Right lobe of liver (tissue), 6 donors: ENCODE measurements around the gene LIMCH1. TPM values are rescaled to one million over a fixed set of nuclear protein-coding genes. Genes with fewer than 3 reads are reported as not detected.

Experiments used
- ATAC-seq, 4 donors: fragments of 200-7000 bp; cut with Tn5 transposase; one replicate each; pipeline ENCODE4 v1.9.1; 2020; ENCODE audit warnings: mild to moderate bottlenecking in 4 of 4, moderate library complexity in 4 of 4
- DNase-seq, 3 donors: peaks; one replicate each; pipeline ENCODE4 v3.0.0-alpha.2; 2020
- H3K27ac ChIP-seq, 3 donors: fragments of 200-600 bp; one replicate each; pipeline ENCODE4 v1.8.0; 2022
- H3K27me3 ChIP-seq, 2 donors: fragments of 200-600 bp; one replicate each; pipeline ENCODE4 v1.8.0; 2022
- H3K36me3 ChIP-seq, 4 donors: fragments of 200-600 bp; sonication (generic) in 1 of 4; one replicate each; pipeline versions ENCODE4 v1.5.1 to v1.8.0; 2017 to 2022; ENCODE audit warnings: control low read depth in 1 of 4
- H3K4me1 ChIP-seq, 4 donors: fragments of 200-600 bp; sonication (generic) in 1 of 4; one replicate each; pipeline versions ENCODE4 v1.5.1 to v1.8.0; 2017 to 2022; ENCODE audit warnings: control low read depth in 1 of 4
- H3K4me3 ChIP-seq, 3 donors: fragments of 200-600 bp; one replicate each; pipeline ENCODE4 v1.8.0; 2022
- H3K9me3 ChIP-seq, 4 donors: fragments of 200-600 bp; sonication (generic) in 1 of 4; one replicate each; pipeline versions ENCODE4 v1.5.1 to v1.8.0; 2017 to 2022; ENCODE audit warnings: control low read depth in 1 of 4
- CTCF ChIP-seq, 4 donors: fragments of 200-600 bp in 3 of 4; fragments of 450-650 bp in 1 of 4; IDR thresholded peaks; one replicate each; pipeline versions ENCODE4 v1.5.1 to v1.8.0; 2016 to 2022; ENCODE audit warnings: antibody characterized with exemption in 4 of 4, mild to moderate bottlenecking in 2 of 4
- POLR2A ChIP-seq: fragments of 450-650 bp; IDR thresholded peaks from one replicate; pipeline ENCODE4 v1.6.1; 2017; ENCODE audit warnings: antibody characterized with exemption, mild to moderate bottlenecking
- WGBS: methylation state at CpG from one replicate; pipeline ENCODE4 v1.1.6; 2018; ENCODE audit warnings: low coverage, low lambda C conversion rate; ENCODE audit not compliant: insufficient coverage; ENCODE audit errors: missing lambda C conversion rate; 5-methylcytosine and 5-hydroxymethylcytosine counted together
- intact Hi-C, 2 donors: fragments of 100-400 bp; cut with DNase I; formaldehyde crosslinking; loops; one replicate each; pipeline versions ENCODE4 v1.11.2 to v1.14.1; 2022
- total RNA-seq, 6 experiments: library from RNA; depleted of rRNA in 2 of 6; stranded (reverse); fragments of >200 nt in 2 of 6; fragmentation: NEBNext Ultra II Directional in 3 of 6; extraction: Animal tissue kit (Norgen Biotek cat#: 25700) in 3 of 6; gene quantifications; one replicate each; pipeline versions ENCODE4 v1.1.0 to v1.2.4, GENCODE V29; 2016 to 2023
- donor health status: DM: no; HTN: yes; CAD: no.
- donor health status: DM: no; HTN: no; CAD: no.
- donor health status: DM: no; HTN: no; CAD: no.
- donor health status: DM: no; HTN: yes; CAD: no.
- donor health status: DM: no; HTN: yes; CAD: no.

Gene LIMCH1
- total RNA-seq, 6 experiments from 2014 or later = 8.3 to 26.9 (median 12.9) TPM

GRCh38 chr4:41514766-41515481 lies 23.0 kb upstream of the LIMCH1 start:
- no peak for DNase-seq
- TF ChIP-seq CTCF (IDR thresholded peaks at IDR 0.05) = no peak
- TF ChIP-seq POLR2A = no peak
- H3K4me1 ChIP-seq = peaks cover 0 to 7% (median 0%) of the 10 kb centered on the region in 4 donors
- H3K9me3 ChIP-seq = no peaks in the 10 kb centered on the region
- H3K27ac ChIP-seq = no peak overlapping the region
- WGBS = 68% methylated on average over 11 of the region's 14 CpGs
- intact Hi-C loops = no loop called here
- no peaks in the 10 kb centered on the region for H3K27me3 ChIP-seq
- H3K36me3 ChIP-seq = no peaks in the 10 kb centered on the region
- H3K4me3 ChIP-seq = no peak overlapping the region
- ATAC-seq = peak in 2 of 4 donors; percentile 16 to 22

- Histone ChIP-seq H3K27ac (no peak overlapping the region), H3K9me3 (no peaks in the 10 kb centered on the region), H3K36me3 (no peaks in the 10 kb centered on the region), H3K4me1 (peaks cover 0 to 3% (median 0%) of the 10 kb centered on the region in 4 donors), H3K4me3 (no peak overlapping the region), H3K27me3 (no peaks in the 10 kb centered on the region)
- 74% methylated on average over 4 of the region's 4 CpGs for WGBS
- DNase-seq (no peak), ATAC-seq (no peak)
- intact Hi-C loops = no loop called here
- no peak for TF ChIP-seq POLR2A
These were observed 20.8 kb upstream of the LIMCH1 start for GRCh38 chr4:41517121-41517520.

GRCh38 chr4:41517747-41518146 lies 20.2 kb upstream of the LIMCH1 start:
- no peaks in the 10 kb centered on the region for H3K4me1 ChIP-seq
- TF ChIP-seq CTCF (IDR thresholded peaks at IDR 0.05) (no peak), POLR2A (no peak)
- no peaks in the 10 kb centered on the region for H3K27me3 ChIP-seq
- no peak overlapping the region for H3K4me3 ChIP-seq
- intact Hi-C loops = no loop called here
- ATAC-seq (no peak), DNase-seq (no peak)
- no peaks in the 10 kb centered on the region for H3K9me3 ChIP-seq
- 80% methylated on average over 1 of the region's 1 CpG for WGBS
- no peak overlapping the region for H3K27ac ChIP-seq
- no peaks in the 10 kb centered on the region for H3K36me3 ChIP-seq

GRCh38 chr4:41524425-41524824 lies 13.5 kb upstream of the LIMCH1 start:
- H3K36me3 ChIP-seq = no peaks in the 10 kb centered on the region
- DNase-seq (no peak), ATAC-seq (no peak)
- intact Hi-C loops = no loop called here
- H3K4me3 ChIP-seq = no peak overlapping the region
- no peak overlapping the region for H3K27ac ChIP-seq
- no peaks in the 10 kb centered on the region for H3K4me1 ChIP-seq
- no peaks in the 10 kb centered on the region for H3K27me3 ChIP-seq
- H3K9me3 ChIP-seq = no peaks in the 10 kb centered on the region
- 67% methylated on average over 4 of the region's 4 CpGs for WGBS
- TF ChIP-seq POLR2A = no peak
- no peak for TF ChIP-seq CTCF (IDR thresholded peaks at IDR 0.05)

- DNase-seq = no peak
- no peaks in the 10 kb centered on the region for H3K27me3 ChIP-seq
- WGBS = 70% methylated on average over 11 of the region's 11 CpGs
- no peaks in the 10 kb centered on the region for H3K36me3 ChIP-seq
- H3K9me3 ChIP-seq = no peaks in the 10 kb centered on the region
- intact Hi-C loops = no loop called here
- TF ChIP-seq CTCF (IDR thresholded peaks at IDR 0.05) (no peak), POLR2A (no peak)
- peak; percentile 55 to 91 (median 70) for ATAC-seq
- no peaks in the 10 kb centered on the region for H3K4me1 ChIP-seq
- H3K4me3 ChIP-seq = no peak overlapping the region
- H3K27ac ChIP-seq = no peak overlapping the region
These were observed 12.8 kb upstream of the LIMCH1 start for GRCh38 chr4:41525129-41525528.
